HG03095 (cell line): Measurements from ENCODE around the gene ELOB.

Source experiments
- ATAC-seq: cut with Tn5 transposase; IDR thresholded peaks from one replicate; pipeline ENCODE4 v1.9.1; 2021; ENCODE audit warnings: moderate library complexity; ENCODE audit not compliant: unreplicated experiment

Gene ELOB

GRCh38 chr16:2784358-2785100 is 7.4 kb upstream of the ELOB start:
- no peak for ATAC-seq

GRCh38 chr16:2783581-2784357 is 6.7 kb upstream of the ELOB start:
- no peak for ATAC-seq

GRCh38 chr16:2782583-2783351 is 5.7 kb upstream of the ELOB start:
- ATAC-seq: no peak

GRCh38 chr16:2779978-2780898 is 3.2 kb upstream of the ELOB start:
- no peak for ATAC-seq

- no peak for ATAC-seq
Observed at GRCh38 chr16:2779151-2779920, 2.3 kb upstream of the ELOB start.

- ATAC-seq: no peak
Observed at GRCh38 chr16:2778630-2778958, 1.5 kb upstream of the ELOB start.

- no peak for ATAC-seq
Observed at GRCh38 chr16:2777903-2778629, 986 bp upstream of the ELOB start.

- ATAC-seq: no peak
Observed at GRCh38 chr16:2776500-2777139, 460 bp downstream of the ELOB start.

GRCh38 chr16:2775765-2776499 is 1.1 kb downstream of the ELOB start:
- no peak for ATAC-seq

- no peak for ATAC-seq
Observed at GRCh38 chr16:2775131-2775716, 1.9 kb downstream of the ELOB start.

- no peak for ATAC-seq
Observed at GRCh38 chr16:2774161-2774891, 2.8 kb downstream of the ELOB start.

GRCh38 chr16:2773188-2773968 is 3.7 kb downstream of the ELOB start:
- ATAC-seq: no peak

- ATAC-seq: no peak
Observed at GRCh38 chr16:2771496-2772402, 5.3 kb downstream of the ELOB start.

GRCh38 chr16:2770057-2770951 is 6.8 kb downstream of the ELOB start:
- no peak for ATAC-seq
